GM19452 (cell line): Measurements from ENCODE around the gene ITCH.

Source experiments
- ATAC-seq: cut with Tn5 transposase; IDR thresholded peaks from one replicate; pipeline ENCODE4 v1.9.1; 2021; ENCODE audit not compliant: unreplicated experiment

The ITCH gene

GRCh38 chr20:34526466-34526865, 163.4 kb downstream of the ITCH start:
- no peak for ATAC-seq

GRCh38 chr20:34527016-34527415, 163.9 kb downstream of the ITCH start:
- ATAC-seq = no peak

GRCh38 chr20:34528921-34529297, 165.8 kb downstream of the ITCH start:
- ATAC-seq = no peak

- ATAC-seq = no peak
These were observed 166.7 kb downstream of the ITCH start for GRCh38 chr20:34529742-34530141.

- ATAC-seq = no peak
These were observed 167.3 kb downstream of the ITCH start for GRCh38 chr20:34530342-34530741.

- ATAC-seq = no peak
These were observed 168.7 kb downstream of the ITCH start for GRCh38 chr20:34531608-34532265.

- no peak for ATAC-seq
These were observed 169.2 kb downstream of the ITCH start for GRCh38 chr20:34532320-34532719.

- ATAC-seq = no peak
These were observed 169.7 kb downstream of the ITCH start for GRCh38 chr20:34532756-34533155.

GRCh38 chr20:34534391-34535165, 171.5 kb downstream of the ITCH start:
- ATAC-seq = no peak

- ATAC-seq = no peak
These were observed 172.3 kb downstream of the ITCH start for GRCh38 chr20:34535301-34535840.

GRCh38 chr20:34535857-34536256, 172.8 kb downstream of the ITCH start:
- ATAC-seq = no peak

GRCh38 chr20:34536798-34537394, 173.8 kb downstream of the ITCH start:
- no peak for ATAC-seq

GRCh38 chr20:34537651-34538050, 174.6 kb downstream of the ITCH start:
- ATAC-seq = no peak

- ATAC-seq = no peak
These were observed 175.6 kb downstream of the ITCH start for GRCh38 chr20:34538671-34539123.

GRCh38 chr20:34539756-34540155, 176.7 kb downstream of the ITCH start:
- no peak for ATAC-seq

- ATAC-seq = no peak
These were observed 177.7 kb downstream of the ITCH start for GRCh38 chr20:34540596-34541263.

- ATAC-seq = no peak
These were observed 178.3 kb downstream of the ITCH start for GRCh38 chr20:34541264-34541901.

GRCh38 chr20:34541917-34542316, 178.8 kb downstream of the ITCH start:
- no peak for ATAC-seq

- ATAC-seq = no peak
These were observed 179.4 kb downstream of the ITCH start for GRCh38 chr20:34542439-34542838.

- ATAC-seq = no peak
These were observed 180.5 kb downstream of the ITCH start for GRCh38 chr20:34543463-34544056.
